HG03280 (cell line): Measurements from ENCODE around the gene SLC13A2.

Experiments used
- ATAC-seq: cut with Tn5 transposase; IDR thresholded peaks from one replicate; pipeline ENCODE4 v1.9.1; 2021; ENCODE audit warnings: mild to moderate bottlenecking, moderate library complexity; ENCODE audit not compliant: unreplicated experiment

SLC13A2 gene

DNA sequence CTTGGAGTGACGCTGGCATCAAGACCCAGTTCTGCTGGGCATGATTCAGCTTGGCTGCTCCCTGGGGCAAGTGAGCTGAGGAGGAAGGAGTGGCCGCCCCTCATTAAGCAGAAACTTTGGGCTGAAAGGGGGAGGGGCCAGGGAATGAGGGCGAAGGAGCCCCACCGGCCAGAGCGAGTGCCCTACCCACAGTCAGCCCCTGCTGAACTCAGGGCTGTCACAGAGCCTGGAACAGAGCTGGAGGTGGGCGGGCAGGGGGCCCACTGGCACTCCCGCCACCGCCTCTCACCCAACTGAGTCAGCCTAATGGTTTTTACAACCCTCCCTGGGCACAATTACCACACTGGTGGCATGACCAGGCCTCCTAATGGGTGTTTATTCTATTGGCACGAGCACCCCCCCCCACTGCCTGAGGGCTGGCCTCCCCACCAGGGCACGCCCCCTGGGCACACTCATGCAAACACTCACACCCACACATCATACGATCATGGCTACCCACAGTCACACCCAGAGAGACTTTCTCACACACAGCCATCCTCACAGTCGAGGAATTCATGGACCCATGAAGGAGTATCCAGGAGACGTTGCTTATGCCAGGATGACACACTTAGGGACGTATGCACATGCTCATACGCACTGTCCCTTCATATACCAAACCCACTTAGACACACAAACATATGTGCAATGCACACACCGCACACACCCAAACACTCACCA, 59.8 kb downstream of the SLC13A2 start:
- no peak for ATAC-seq

DNA sequence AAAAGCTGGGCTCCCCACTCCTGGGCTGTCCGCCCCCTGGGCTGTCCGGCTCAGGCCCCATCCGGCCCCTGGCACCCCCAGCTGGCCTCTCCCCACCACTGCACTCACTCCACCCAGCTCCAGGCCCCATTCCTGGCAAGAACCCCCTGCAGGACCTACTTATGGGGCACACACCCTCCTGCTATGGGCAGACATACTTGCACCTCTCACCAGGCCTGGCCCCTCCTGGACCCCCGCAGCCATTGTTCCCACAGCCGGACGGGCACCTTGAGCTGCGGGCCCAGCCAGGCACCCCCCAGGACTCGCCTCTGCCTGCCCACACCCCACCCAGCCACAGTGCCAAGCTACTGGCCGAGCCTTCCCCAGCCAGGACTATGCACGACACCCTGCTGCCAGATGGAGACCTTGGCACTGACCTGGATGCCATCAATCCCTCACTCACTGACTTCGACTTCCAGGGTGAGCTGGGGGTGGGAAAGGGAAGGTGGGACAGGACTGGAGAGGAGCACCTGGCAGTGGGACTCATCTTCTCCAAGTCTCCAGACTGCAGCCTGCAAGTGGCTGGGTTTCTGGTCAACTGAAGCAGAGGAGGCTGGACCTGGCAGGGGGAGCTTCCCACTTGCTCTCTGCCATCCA, 61.4 kb downstream of the SLC13A2 start:
- ATAC-seq, result no peak

DNA sequence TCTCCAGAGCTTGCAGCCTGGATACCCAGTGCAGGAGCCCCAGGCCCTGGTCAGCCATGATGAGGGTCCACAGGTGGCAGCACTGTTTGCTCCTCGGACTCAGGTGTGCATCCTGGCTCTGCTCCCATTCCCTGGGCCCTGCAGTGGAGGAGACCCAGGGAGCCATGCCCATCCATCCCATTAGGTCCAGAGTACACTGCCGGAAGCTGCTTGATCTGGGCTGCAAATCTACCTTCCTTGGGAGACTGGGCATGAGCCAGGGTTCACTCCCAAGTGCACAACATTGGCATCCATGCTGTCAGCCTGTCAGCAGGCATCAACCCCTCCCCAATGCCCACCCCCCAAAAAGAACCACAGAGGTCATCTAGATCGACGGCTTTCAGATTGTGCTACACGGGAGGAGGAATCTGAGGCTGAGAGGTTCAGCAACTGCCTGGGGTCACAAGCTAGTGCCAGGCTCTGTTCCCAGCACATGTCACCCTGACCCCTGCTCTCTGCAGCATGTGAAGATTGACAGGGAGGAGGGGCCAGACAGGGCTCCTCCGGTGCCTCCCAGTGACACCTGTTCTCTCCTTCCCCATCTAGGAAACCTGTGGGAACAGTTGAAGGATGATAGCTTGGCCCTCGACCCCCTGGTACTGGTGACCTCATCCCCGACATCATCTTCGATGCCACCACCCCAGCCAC, 63.2 kb downstream of the SLC13A2 start:
- no peak for ATAC-seq

DNA sequence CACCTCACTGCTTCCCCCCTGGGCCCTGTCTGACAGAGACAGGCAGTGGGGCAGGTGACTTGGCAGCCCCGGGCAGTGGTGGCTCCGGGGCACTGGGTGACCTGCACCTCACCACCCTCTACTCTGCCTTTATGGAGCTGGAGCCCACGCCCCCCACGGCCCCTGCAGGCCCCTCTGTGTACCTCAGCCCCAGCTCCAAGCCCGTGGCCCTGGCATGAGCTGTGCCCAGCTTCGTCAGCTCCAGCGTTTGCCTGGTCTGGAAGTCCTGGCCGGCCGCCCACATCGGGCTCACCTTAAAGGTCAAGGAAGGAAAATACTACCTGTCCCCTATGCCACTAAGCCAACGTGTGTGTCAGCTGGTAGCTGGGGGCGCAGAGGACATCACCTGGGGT, 63.8 kb downstream of the SLC13A2 start:
- ATAC-seq, result no peak

DNA sequence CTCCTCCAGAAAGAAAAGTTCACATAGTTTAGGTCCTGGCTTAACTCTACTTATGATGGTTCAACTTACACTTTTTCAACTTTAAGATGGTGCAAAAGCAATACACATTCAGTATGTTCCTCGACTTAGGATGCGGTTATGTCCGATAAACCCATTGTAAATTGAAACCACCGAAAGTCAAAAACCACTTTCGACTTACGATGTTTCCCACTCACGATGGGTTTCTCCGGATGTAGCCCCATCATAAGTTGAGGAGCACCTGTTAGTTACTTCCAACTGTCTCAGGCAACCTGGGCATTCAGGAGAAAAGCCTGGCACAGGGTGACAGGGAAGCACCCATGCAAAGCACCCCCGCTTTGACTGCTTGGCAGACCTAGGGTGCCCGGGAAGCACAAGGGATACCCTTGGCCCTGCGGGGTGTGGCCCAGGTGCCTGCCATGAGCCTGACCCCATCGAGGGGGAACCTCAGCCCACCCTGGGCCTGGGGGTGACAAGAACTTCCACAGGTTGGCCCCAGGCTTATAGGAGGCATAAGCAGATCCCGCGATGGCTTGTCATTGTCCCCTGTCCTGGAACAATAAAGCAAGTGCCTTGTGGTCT, 65.0 kb downstream of the SLC13A2 start:
- no peak for ATAC-seq

DNA sequence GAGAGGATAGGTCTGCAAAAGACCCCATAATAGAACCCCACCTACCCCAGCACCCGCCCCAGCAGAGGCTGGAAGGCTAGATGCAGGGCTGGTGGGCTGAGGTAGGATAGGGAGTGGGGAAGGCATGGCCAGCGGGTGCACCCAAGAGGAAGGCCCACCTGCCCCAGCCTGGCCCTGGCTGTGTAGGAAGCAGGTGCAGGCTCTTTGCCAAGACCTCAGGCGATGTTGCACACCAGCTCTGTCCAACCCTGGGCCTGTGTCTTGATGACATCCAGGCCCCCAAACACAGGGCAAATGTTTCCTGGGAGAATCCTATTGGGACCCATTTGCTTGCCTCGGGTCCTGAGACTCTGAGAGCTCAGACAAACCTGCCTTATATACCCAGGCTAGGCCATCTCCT, 66.8 kb downstream of the SLC13A2 start:
- no peak for ATAC-seq

DNA sequence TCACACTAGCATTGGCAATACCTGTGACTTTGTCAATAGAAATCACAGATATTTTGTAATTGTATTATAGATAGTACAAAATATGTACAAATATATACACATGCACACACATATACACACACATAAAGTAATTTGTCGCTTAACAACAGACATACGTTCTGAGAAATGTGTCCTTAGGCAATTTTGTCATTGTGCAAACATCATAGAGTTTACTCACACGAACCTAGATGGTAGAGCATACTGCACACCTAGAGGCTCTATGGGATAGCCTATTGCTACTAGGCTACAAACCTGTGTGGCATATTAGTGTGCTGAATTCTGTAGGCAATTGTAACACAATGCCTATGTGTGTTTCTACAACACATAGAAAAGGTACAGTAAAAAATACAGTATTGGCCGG, 68.0 kb downstream of the SLC13A2 start:
- ATAC-seq, result no peak

DNA sequence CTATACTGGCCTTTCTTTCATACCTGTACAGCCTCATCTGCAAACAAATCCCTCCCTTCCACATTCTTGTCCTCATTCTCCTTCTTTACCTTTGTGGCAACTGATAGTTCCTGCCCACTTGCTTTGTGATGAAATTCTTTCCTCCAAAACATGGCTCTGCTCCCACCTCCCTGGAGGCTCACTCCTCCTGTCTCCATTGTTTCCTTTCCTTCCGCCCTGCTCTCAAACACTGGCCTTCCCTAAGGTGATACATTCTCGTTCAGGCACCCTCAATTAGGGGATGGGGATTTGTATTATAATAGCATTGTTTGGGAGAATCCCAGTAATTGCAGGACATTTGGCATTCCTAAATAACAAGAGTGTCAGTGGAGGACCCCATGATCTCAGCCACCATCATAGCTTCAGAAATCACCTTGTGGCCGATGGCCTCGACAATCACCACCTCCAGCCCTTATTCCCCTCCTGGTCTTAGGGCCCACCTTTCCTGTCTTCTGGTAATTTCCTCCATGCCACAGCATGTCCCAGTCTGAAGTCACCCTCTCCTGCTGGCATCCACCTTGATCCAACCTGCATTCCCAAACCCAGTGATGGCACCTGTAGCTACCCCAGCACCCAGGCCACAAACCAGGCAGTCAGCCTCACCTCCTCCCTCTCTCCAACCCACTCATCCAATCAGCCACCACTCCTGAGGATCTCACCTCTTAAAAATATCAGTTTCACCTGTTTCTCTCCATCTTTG, 71.1 kb downstream of the SLC13A2 start:
- ATAC-seq, result no peak

DNA sequence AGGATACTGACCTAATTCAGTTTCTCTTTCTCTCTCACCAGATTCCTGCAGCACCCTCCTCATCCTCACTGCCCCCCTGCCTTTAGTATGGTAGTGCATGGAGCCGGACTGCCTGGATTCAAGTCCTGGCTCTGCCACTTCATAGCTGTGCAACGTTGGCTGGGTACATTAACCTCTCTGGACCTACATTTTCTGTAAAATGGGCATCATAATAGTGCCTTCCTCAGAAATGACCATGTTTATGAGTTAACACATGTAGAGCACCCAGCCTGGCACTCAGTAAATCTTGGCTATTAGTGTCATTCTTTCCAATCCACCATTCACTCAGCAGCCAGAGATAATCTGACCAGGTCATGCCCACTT, 71.7 kb downstream of the SLC13A2 start:
- ATAC-seq, result no peak

DNA sequence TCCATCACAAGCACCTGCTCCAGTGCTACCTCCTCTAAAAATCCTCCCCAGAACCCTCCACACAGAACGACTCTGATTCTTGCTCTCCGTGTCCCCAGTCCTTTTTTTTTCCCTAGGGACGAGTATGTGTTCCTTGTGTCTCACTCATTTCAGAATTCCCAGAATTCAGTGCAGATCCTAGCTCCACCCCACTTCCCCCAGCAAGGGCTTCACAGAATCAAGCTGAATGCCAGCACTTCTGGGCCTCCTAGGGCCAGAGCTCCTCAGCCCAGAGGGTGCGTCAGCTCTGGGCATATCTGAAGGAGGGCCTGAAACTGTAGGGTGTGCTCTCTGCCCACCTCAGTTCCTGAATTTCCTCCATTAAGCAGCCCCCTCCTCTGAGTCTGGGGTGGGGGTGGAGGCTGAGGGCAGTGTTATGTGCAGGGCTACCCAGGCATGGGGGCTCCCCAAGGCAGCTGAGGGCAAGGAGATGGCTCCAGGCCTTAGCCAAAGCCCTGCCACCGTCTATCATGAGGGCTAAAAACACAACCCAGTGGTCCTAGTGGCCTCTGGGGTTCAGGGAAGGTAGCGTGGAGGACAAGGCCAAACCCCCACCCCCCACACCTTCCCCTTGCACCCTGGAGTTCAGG, 72.5 kb downstream of the SLC13A2 start:
- ATAC-seq, result no peak

DNA sequence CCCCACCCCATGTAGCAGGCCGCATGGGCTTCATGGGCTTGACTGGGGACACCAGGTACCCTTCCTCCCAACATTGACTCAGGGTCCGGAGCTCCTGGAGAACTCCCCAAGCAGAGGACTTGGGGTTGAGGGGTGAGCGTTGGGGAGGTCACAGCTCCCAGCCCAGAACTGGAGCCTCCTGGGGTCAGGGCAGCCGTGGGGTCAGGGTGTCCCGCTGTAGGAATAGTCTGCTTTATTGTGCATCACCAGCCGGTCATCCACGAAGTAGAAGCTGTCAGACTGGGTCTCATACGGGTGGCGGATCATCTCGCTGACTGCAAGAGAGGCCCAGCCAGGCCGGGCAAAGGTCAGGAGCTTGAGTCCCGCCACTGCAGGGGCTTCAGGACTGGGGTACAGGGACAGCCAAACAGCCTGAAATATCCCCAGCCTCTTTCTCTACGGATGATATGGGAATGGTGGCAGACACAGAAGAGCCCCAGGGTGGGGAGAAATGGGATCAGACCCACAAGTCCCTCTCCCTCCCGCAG, 73.7 kb downstream of the SLC13A2 start:
- ATAC-seq, result no peak
